ENCODE measurements around the gene SLC34A2.

Gene SLC34A2

DNA sequence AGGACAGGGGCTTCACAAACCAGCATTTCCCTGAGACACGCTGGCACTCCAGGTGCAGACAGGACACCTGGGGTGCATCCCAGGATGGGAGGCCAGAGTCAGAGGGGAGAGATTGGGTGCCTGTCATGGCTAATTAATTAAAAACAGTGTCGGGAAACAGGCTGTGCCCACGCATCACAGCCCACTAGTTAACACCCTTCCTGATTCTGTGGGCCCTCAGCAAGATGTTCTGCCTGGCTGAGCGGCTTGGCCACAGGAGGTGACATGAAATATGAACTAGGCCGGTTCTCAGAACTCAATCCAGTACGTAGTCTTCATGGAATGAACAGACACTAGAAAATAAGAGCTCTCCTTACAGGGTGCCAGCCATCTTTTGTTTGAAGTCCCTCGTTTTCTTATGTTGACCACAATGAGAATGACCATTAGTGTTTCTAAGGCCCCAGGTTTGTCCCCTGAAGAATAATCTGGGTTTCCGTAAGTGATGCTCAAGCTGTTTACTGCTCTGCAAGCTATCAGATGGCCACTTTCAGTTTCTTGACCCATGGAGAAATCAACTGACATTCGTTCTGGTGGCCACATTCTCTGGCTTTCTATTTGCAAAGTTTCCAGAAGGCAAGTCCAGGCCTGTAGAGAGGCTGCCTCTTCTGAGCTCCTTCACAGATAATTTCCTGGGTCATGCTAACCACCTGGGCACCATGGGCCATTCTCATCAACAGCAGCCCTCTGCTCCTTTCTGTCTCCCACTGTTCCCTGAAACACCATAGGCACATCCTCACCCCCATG lies 72.3 kb downstream of the SLC34A2 start:
- DNase-seq (ENCODE audit: low spot score) = no peak

Measured in HuH-7.5 (cell line).